HepG2 (cell line): ENCODE results near the gene TSPAN18. TPM values are rescaled to one million over a fixed set of nuclear protein-coding genes. Genes with fewer than 3 reads are reported as not detected.
"Not testable (repeated sequence)": the region's sequence is repeated elsewhere in the genome, so short reads cannot be mapped to it uniquely, and the experiment has no call there.

ENCODE experiments used
- ATAC-seq: fragments of 200-7000 bp; cut with Tn5 transposase; 3 replicates; pipeline ENCODE4 v1.9.1; 2020; ENCODE audit warnings: mild to moderate bottlenecking, moderate library complexity
- BruUV-seq: library from RNA; stranded (reverse); fragments of 400-500 nt; replicated peaks from 2 replicates; lab custom pipeline; 2021; lab: Mats Ljungman, UMichigan
- CTCF ChIA-PET: fragments of 300-600 bp; formaldehyde crosslinking; extraction: SDS; loops from one replicate; lab custom pipeline; 2021; ENCODE audit warnings: low total read pairs, inconsistent platforms, low intra/inter-chr PET ratio; lab: Yijun Ruan, JAX
- POLR2A ChIA-PET: fragments of 350-600 bp; sonication (Branson Sonifier 250); formaldehyde crosslinking; loops from one replicate; lab custom pipeline; 2020; ENCODE audit warnings: antibody characterized with exemption, inconsistent platforms; lab: Yijun Ruan, JAX
- DNase-seq: peaks from one replicate; pipeline ENCODE4 v3.0.0-alpha.2; 2015; ENCODE audit warnings: low spot score
- FAIRE-seq: peaks from 3 replicates; lab custom pipeline; 2011; peaks lifted over from hg19 to GRCh38; lab: Jason Lieb, UNC
- H2AFZ ChIP-seq: one replicate; pipeline ENCODE4 v1.6.1; 2011; ENCODE audit warnings: low read length, inconsistent platforms
- H3K27ac ChIP-seq: fragments of 300-600 bp; 3 replicates; pipeline ENCODE4 v1.8.0; 2011; ENCODE audit warnings: mixed run types, mild to moderate bottlenecking, mixed read lengths, low read length, inconsistent platforms; ENCODE audit not compliant: insufficient read depth; ENCODE audit errors: extremely low read length
- H3K27me3 ChIP-seq, 2 experiments: fragments of 200-600 bp in 1 of 2; 2 replicates in 1 of 2; 3 replicates in 1 of 2; pipeline versions ENCODE4 v1.6.0 to v1.8.0; 2011; ENCODE audit warnings: low read length in 2 of 2, mild to moderate bottlenecking in 2 of 2, moderate library complexity in 2 of 2, inconsistent platforms in 1 of 2; ENCODE audit not compliant: insufficient read depth in 2 of 2, control insufficient read depth in 1 of 2
- H3K36me3 ChIP-seq, 2 experiments: fragments of 200-600 bp in 1 of 2; replicated peaks in 1 of 2; 2 replicates in 1 of 2; 3 replicates in 1 of 2; pipeline versions ENCODE4 v1.5.1 to v1.8.0; 2011; ENCODE audit warnings: low read length in 2 of 2, inconsistent platforms in 1 of 2; ENCODE audit not compliant: insufficient read depth in 2 of 2, control insufficient read depth in 1 of 2
- H3K4me1 ChIP-seq: 2 replicates; pipeline ENCODE4 v1.5.1; 2012; ENCODE audit warnings: low read length, inconsistent platforms; ENCODE audit not compliant: insufficient read depth
- H3K4me2 ChIP-seq: 2 replicates; pipeline ENCODE4 v1.6.0; 2011; ENCODE audit warnings: low read depth, low read length, inconsistent platforms
- H3K4me3 ChIP-seq, 3 experiments: fragments of 200-600 bp in 1 of 3; sonication (generic), shearing (Covaris generic) in 1 of 3; replicated peaks in 1 of 3; 2 replicates each; pipeline ENCODE4 v1.5.1; 2011 to 2016; ENCODE audit warnings: low read length in 3 of 3, inconsistent platforms in 2 of 3, low read depth in 2 of 3, mild to moderate bottlenecking in 2 of 3, control low read depth in 1 of 3, mixed read lengths in 1 of 3; ENCODE audit not compliant: insufficient read depth in 1 of 3
- H3K79me2 ChIP-seq: one replicate; pipeline ENCODE4 v1.6.1; 2011; ENCODE audit warnings: low read length, inconsistent platforms; ENCODE audit not compliant: insufficient read depth
- H3K9ac ChIP-seq: 2 replicates; pipeline ENCODE4 v1.6.0; 2011; ENCODE audit warnings: mild to moderate bottlenecking, low read depth, low read length, inconsistent platforms; ENCODE audit not compliant: insufficient read depth
- H3K9me3 ChIP-seq: 2 replicates; pipeline ENCODE4 v1.5.1; 2012; ENCODE audit warnings: mild to moderate bottlenecking, low read length
- H4K20me1 ChIP-seq: 2 replicates; pipeline ENCODE4 v1.6.0; 2011; ENCODE audit warnings: inconsistent platforms, mild to moderate bottlenecking, low read length, moderate library complexity; ENCODE audit not compliant: insufficient read depth
- NCOA5 ChIP-seq: sonication (generic); formaldehyde crosslinking; IDR thresholded peaks from 2 replicates; pipeline ENCODE4 v1.4.0; 2020; ENCODE audit warnings: missing genetic modification reagents
- NFE2 ChIP-seq: sonication (generic); formaldehyde crosslinking; IDR thresholded peaks from 2 replicates; pipeline ENCODE4 v1.4.0; 2020; ENCODE audit warnings: missing genetic modification reagents
- PHF8 ChIP-seq: sonication (generic); formaldehyde crosslinking; IDR thresholded peaks from 2 replicates; pipeline ENCODE4 v1.5.0; 2020; ENCODE audit warnings: missing genetic modification reagents
- PRMT3 ChIP-seq: sonication (generic); formaldehyde crosslinking; IDR thresholded peaks from 2 replicates; pipeline ENCODE4 v1.8.1; 2022; ENCODE audit warnings: low read depth, mild to moderate bottlenecking, moderate library complexity, missing genetic modification reagents, borderline replicate concordance
- TOE1 ChIP-seq: sonication (generic); formaldehyde crosslinking; IDR thresholded peaks from 2 replicates; pipeline ENCODE4 v1.4.0; 2020; ENCODE audit warnings: mild to moderate bottlenecking, missing genetic modification reagents
- TSC22D2 ChIP-seq: sonication (generic); formaldehyde crosslinking; IDR thresholded peaks from 2 replicates; pipeline ENCODE4 v1.5.1; 2020; ENCODE audit warnings: missing genetic modification reagents, mild to moderate bottlenecking, borderline replicate concordance
- YEATS2 ChIP-seq: sonication (generic); formaldehyde crosslinking; IDR thresholded peaks from 2 replicates; pipeline ENCODE4 v1.4.0; 2020; ENCODE audit warnings: missing genetic modification reagents, borderline replicate concordance
- ZBTB7A ChIP-seq: sonication (generic); formaldehyde crosslinking; IDR thresholded peaks from 2 replicates; pipeline ENCODE4 v1.8.0; 2022; ENCODE audit warnings: mild to moderate bottlenecking, missing genetic modification reagents
- ZFP36L1 ChIP-seq: sonication (generic); formaldehyde crosslinking; IDR thresholded peaks from 2 replicates; pipeline ENCODE4 v1.8.0; 2022; ENCODE audit warnings: mild to moderate bottlenecking, missing genetic modification reagents, moderate library complexity
- WGBS: methylation state at CpG from one replicate; pipeline ENCODE4 v1.1.6; 2017; ENCODE audit warnings: low lambda C conversion rate; 5-methylcytosine and 5-hydroxymethylcytosine counted together
- in situ Hi-C: cut with HindIII; loops from 2 replicates; pipeline ENCODE4 v1.10.0; 2017; ENCODE audit warnings: low pct_unique_long_range_greater_than_20kb; ENCODE audit not compliant: extremely low pct_ligation_motif_present
- intact Hi-C: fragments of 100-400 bp; cut with micrococcal nuclease; formaldehyde crosslinking; loops from one replicate; pipeline ENCODE4 v1.10.0; 2022; ENCODE audit not compliant: unreplicated experiment
- polyA plus RNA-seq, 8 experiments: library from polyadenylated mRNA; depleted of rRNA in 3 of 8; stranded (reverse) in 7 of 8; unstranded in 1 of 8; fragments of >200 nt; fragmentation: Illumina TruSeq in 4 of 8; extraction: Trizol in 4 of 8; gene quantifications; 2 replicates each; pipeline versions ENCODE4 v1.2.1 to v1.2.3, GENCODE V29; 2011 to 2016; ENCODE audit warnings: low read depth in 4 of 8, missing spikeins in 1 of 8, mixed read lengths in 1 of 8; ENCODE audit not compliant: insufficient read depth in 1 of 8
- total RNA-seq, 5 experiments: library from RNA; depleted of rRNA; stranded (reverse); fragments of >200 nt; fragmentation: Illumina TruSeq; extraction: Trizol; gene quantifications; 2 replicates each; pipeline ENCODE4 v1.2.3, GENCODE V29; 2016; ENCODE audit warnings: low read depth in 1 of 5

Gene TSPAN18
- total and polyA plus RNA-seq, 2 of the 13 experiments (the other 11 are each of a cell fraction or from before 2014, with no cell fraction given), result not detected

- Histone ChIP-seq H3K9me3 (no peaks in the 10 kb centered on the region), H2AFZ (no peak overlapping the region), H3K27ac (no peak overlapping the region), H3K36me3 (no peaks in the 10 kb centered on the region), H3K4me1 (no peaks in the 10 kb centered on the region), H3K79me2 (no peaks in the 10 kb centered on the region), H4K20me1 (no peaks in the 10 kb centered on the region), H3K9ac (no peak overlapping the region), H3K4me2 (no peak overlapping the region), H3K4me3 (no peak overlapping the region), H3K27me3 (peaks cover 2 to 6% of the 10 kb centered on the region in 2 experiments; a peak in 2 of 5 replicates)
- in situ Hi-C loops, result no loop called here
- BruUV-seq, result no TSS peak
- ATAC-seq, result no peak
- CTCF ChIA-PET, result no interaction called here
- DNase-seq, result no peak
- TF ChIP-seq ZBTB7A (no peak), NCOA5 (CRISPR knock-in tag) (no peak), ZFP36L1 (CRISPR knock-in tag) (no peak), PRMT3 (no peak), TSC22D2 (CRISPR knock-in tag) (no peak), TOE1 (CRISPR knock-in tag) (no peak), YEATS2 (CRISPR knock-in tag) (no peak), NFE2 (CRISPR knock-in tag) (no peak), PHF8 (CRISPR knock-in tag) (no peak)
- no peak for FAIRE-seq
- POLR2A ChIA-PET, result no interaction called here
- intact Hi-C loops, result no loop called here
- 28% methylated on average over 2 of the region's 2 CpGs for WGBS
Observed at GRCh38 chr11:44870615-44871176, 143.9 kb downstream of the TSPAN18 start.

- H3K4me3 ChIP-seq, H3K4me2 ChIP-seq, H3K9me3 ChIP-seq, H3K27me3 ChIP-seq, H3K27ac ChIP-seq, DNase-seq, H3K9ac ChIP-seq, H3K4me1 ChIP-seq, in situ Hi-C loops, FAIRE-seq, ATAC-seq, H3K79me2 ChIP-seq, H3K36me3 ChIP-seq, CTCF ChIA-PET, BruUV-seq, intact Hi-C loops, POLR2A ChIA-PET, H4K20me1 ChIP-seq, H2AFZ ChIP-seq: not testable (repeated sequence)
- WGBS, result 0% methylated on average over 3 of the region's 3 CpGs
Observed at GRCh38 chr11:44871682-44872081, 144.9 kb downstream of the TSPAN18 start.
